Measurements from ENCODE around the gene ZNF652. TPM values are rescaled to one million over a fixed set of nuclear protein-coding genes. Genes with fewer than 3 reads are reported as not detected.

ZNF652 gene
- total RNA-seq, 1 donor from 2014 or later = 42.7 TPM

- H3K27me3 ChIP-seq = no peaks in the 10 kb centered on the region
- TF ChIP-seq CTCF (IDR thresholded peaks at IDR 0.05) = no peak
- TF ChIP-seq POLR2A (IDR thresholded peaks at IDR 0.05) = no peak
- TF ChIP-seq POLR2AphosphoS5 (IDR thresholded peaks at IDR 0.05; ENCODE audit: insufficient read depth in 1 of 2, low read depth in 1 of 2) = no peak
- no peak for DNase-seq (ENCODE audit: extremely low spot score in 2 of 2)
- H3K9me3 ChIP-seq = no peaks in the 10 kb centered on the region
- H3K27ac ChIP-seq = no peak overlapping the region
- H3K36me3 ChIP-seq = peaks cover 0 to 17% of the 10 kb centered on the region in 2 donors
- intact Hi-C loops (cut with DNase I) = no loop called here
- no peaks in the 10 kb centered on the region for H3K4me1 ChIP-seq
- no peak overlapping the region for H3K4me3 ChIP-seq
Measured at GRCh38 chr17:49297141-49297540, 64.9 kb downstream of the ZNF652 start.

GRCh38 chr17:49294122-49294521, 67.9 kb downstream of the ZNF652 start:
- no peak for TF ChIP-seq POLR2AphosphoS5 (IDR thresholded peaks at IDR 0.05; ENCODE audit: insufficient read depth in 1 of 2, low read depth in 1 of 2)
- TF ChIP-seq CTCF (IDR thresholded peaks at IDR 0.05) = no peak
- no peak for TF ChIP-seq POLR2A (IDR thresholded peaks at IDR 0.05)
- intact Hi-C loops (cut with DNase I) = no loop called here
- H3K4me1 ChIP-seq = no peaks in the 10 kb centered on the region
- H3K27me3 ChIP-seq = no peaks in the 10 kb centered on the region
- H3K4me3 ChIP-seq = no peak overlapping the region
- DNase-seq (ENCODE audit: extremely low spot score in 2 of 2) = no peak
- no peak overlapping the region for H3K27ac ChIP-seq
- H3K9me3 ChIP-seq = no peaks in the 10 kb centered on the region
- H3K36me3 ChIP-seq = peaks cover 0 to 18% of the 10 kb centered on the region in 2 donors

- intact Hi-C loops (cut with DNase I) = no loop called here
- TF ChIP-seq CTCF (IDR thresholded peaks at IDR 0.05) (no peak), POLR2AphosphoS5 (IDR thresholded peaks at IDR 0.05; ENCODE audit: insufficient read depth in 1 of 2, low read depth in 1 of 2) (no peak), POLR2A (IDR thresholded peaks at IDR 0.05) (no peak)
- DNase-seq (ENCODE audit: extremely low spot score in 2 of 2) = no peak
- no peaks in the 10 kb centered on the region for H3K9me3 ChIP-seq
- H3K27ac ChIP-seq = no peak overlapping the region
- H3K36me3 ChIP-seq = peaks cover 0 to 9% of the 10 kb centered on the region in 2 donors
- H3K4me3 ChIP-seq = no peak overlapping the region
- no peaks in the 10 kb centered on the region for H3K4me1 ChIP-seq
- no peaks in the 10 kb centered on the region for H3K27me3 ChIP-seq
Measured at GRCh38 chr17:49292901-49293300, 69.1 kb downstream of the ZNF652 start.

GRCh38 chr17:49291929-49292328, 70.1 kb downstream of the ZNF652 start:
- intact Hi-C loops (cut with DNase I) = no loop called here
- no peak for TF ChIP-seq POLR2A (IDR thresholded peaks at IDR 0.05)
- no peak for TF ChIP-seq POLR2AphosphoS5 (IDR thresholded peaks at IDR 0.05; ENCODE audit: insufficient read depth in 1 of 2, low read depth in 1 of 2)
- no peak for TF ChIP-seq CTCF (IDR thresholded peaks at IDR 0.05)
- DNase-seq (ENCODE audit: extremely low spot score in 2 of 2) = no peak
- no peaks in the 10 kb centered on the region for H3K27me3 ChIP-seq
- no peak overlapping the region for H3K27ac ChIP-seq
- no peak overlapping the region for H3K4me3 ChIP-seq
- peaks cover 0 to 7% of the 10 kb centered on the region in 2 donors for H3K36me3 ChIP-seq
- H3K4me1 ChIP-seq = no peaks in the 10 kb centered on the region
- no peaks in the 10 kb centered on the region for H3K9me3 ChIP-seq

- no peak overlapping the region for H3K4me3 ChIP-seq
- intact Hi-C loops (cut with DNase I) = no loop called here
- no peaks in the 10 kb centered on the region for H3K4me1 ChIP-seq
- H3K27me3 ChIP-seq = no peaks in the 10 kb centered on the region
- no peak overlapping the region for H3K27ac ChIP-seq
- TF ChIP-seq POLR2AphosphoS5 (IDR thresholded peaks at IDR 0.05; ENCODE audit: insufficient read depth in 1 of 2, low read depth in 1 of 2) = no peak
- peak in 2 of 3 experiments; percentile 23 to 37 for TF ChIP-seq CTCF (IDR thresholded peaks at IDR 0.05)
- DNase-seq (ENCODE audit: extremely low spot score in 2 of 2) = no peak
- peaks cover 0 to 7% of the 10 kb centered on the region in 2 donors for H3K36me3 ChIP-seq
- no peaks in the 10 kb centered on the region for H3K9me3 ChIP-seq
Measured at GRCh38 chr17:49290690-49291359, 71.2 kb downstream of the ZNF652 start.

Measured in vagina (tissue), 2 donors.